Activated B cell treated with CpG ODN at 0.5 μM for 24 hours (primary cell): ENCODE data around the gene MEIS2. TPM values are rescaled to one million over a fixed set of nuclear protein-coding genes. Genes with fewer than 3 reads are reported as not detected.

Experiments used
- ATAC-seq: fragments of 200-7000 bp; cut with Tn5 transposase; one replicate; pipeline ENCODE4 v1.10.0; 2021; ENCODE audit warnings: low read depth, mild to moderate bottlenecking, moderate library complexity
- CTCF ChIA-PET: fragments of 350-600 bp; sonication (Branson Sonifier 250); formaldehyde crosslinking; loops from one replicate; lab custom pipeline; 2021; ENCODE audit warnings: antibody characterized with exemption; lab: Charles Lee
- POLR2A ChIA-PET: fragments of 350-600 bp; sonication (Branson Sonifier 250); formaldehyde crosslinking; loops from one replicate; lab custom pipeline; 2021; ENCODE audit warnings: antibody characterized with exemption; lab: Charles Lee
- DNase-seq: peaks from one replicate; pipeline ENCODE4 v3.0.0; 2022
- H3K27ac Mint-ChIP-seq: one replicate; pipeline ENCODE4 v1.8.0; 2020; ENCODE audit warnings: mixed read lengths
- H3K27me3 Mint-ChIP-seq: one replicate; pipeline ENCODE4 v1.8.0; 2021; ENCODE audit warnings: mixed read lengths
- H3K36me3 Mint-ChIP-seq: one replicate; pipeline ENCODE4 v1.8.0; 2021; ENCODE audit warnings: low read depth, mixed read lengths
- H3K4me1 Mint-ChIP-seq: one replicate; pipeline ENCODE4 v1.8.0; 2021; ENCODE audit warnings: mixed read lengths
- H3K4me3 Mint-ChIP-seq: one replicate; pipeline ENCODE4 v1.8.0; 2020; ENCODE audit warnings: mild to moderate bottlenecking, mixed read lengths
- H3K9me3 Mint-ChIP-seq: one replicate; pipeline ENCODE4 v1.8.0; 2020; ENCODE audit warnings: mixed read lengths
- CTCF ChIP-seq: fragments of 200-600 bp; IDR thresholded peaks from one replicate; pipeline ENCODE4 v1.8.0; 2022; ENCODE audit warnings: antibody characterized with exemption, mild to moderate bottlenecking
- intact Hi-C: fragments of 100-400 bp; cut with micrococcal nuclease; formaldehyde crosslinking; loops from one replicate; pipeline ENCODE4 v1.15.1; 2024
- total RNA-seq: library from RNA; stranded (reverse); gene quantifications from 2 replicates; pipeline ENCODE4 v1.2.3, GENCODE V29; 2022

The MEIS2 gene
- total RNA-seq, 1 donor from 2014 or later = 0.24 TPM

DNA sequence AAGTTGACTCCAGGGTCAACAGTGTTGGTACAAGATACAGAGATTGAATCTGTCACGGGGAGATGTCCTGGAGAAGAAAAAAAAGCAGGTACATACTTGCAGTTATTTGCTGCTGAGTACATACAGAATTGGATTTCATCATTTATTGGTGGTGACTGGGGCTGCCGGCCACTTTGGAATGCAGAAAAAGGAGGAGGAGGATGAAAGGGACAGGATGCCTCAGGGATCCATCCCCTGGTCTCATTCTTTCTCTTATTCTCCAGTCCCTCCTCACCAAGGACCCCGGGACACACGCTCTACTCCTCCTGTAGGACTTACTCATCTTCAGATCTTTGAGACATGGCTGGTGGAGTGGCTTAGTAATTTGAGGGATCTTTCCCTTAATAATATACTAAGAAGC lies 30.0 kb upstream of the MEIS2 start:
- no peaks in the 10 kb centered on the region for H3K9me3 Mint-ChIP-seq
- ChIA-PET CTCF (no interaction called here), POLR2A (no interaction called here)
- no peak overlapping the region for H3K4me3 Mint-ChIP-seq
- ATAC-seq (no peak), DNase-seq (no peak)
- H3K27me3 Mint-ChIP-seq = peaks cover 4% of the 10 kb centered on the region
- no peak overlapping the region for H3K27ac Mint-ChIP-seq
- H3K36me3 Mint-ChIP-seq = no peaks in the 10 kb centered on the region
- no peaks in the 10 kb centered on the region for H3K4me1 Mint-ChIP-seq
- intact Hi-C loops = loop anchor here (10.0 kb wide), 1 partner anchor 1224 kb away; no protein-coding TSS in a partner anchor
- no peak for TF ChIP-seq CTCF

GRCh38 chr15:37125143-37125542 lies 24.8 kb upstream of the MEIS2 start:
- Mint-ChIP-seq H3K27me3 (peaks cover 4% of the 10 kb centered on the region), H3K4me1 (no peaks in the 10 kb centered on the region), H3K4me3 (no peak overlapping the region), H3K27ac (no peak overlapping the region), H3K36me3 (no peaks in the 10 kb centered on the region), H3K9me3 (no peaks in the 10 kb centered on the region)
- ChIA-PET POLR2A (no interaction called here), CTCF (no interaction called here)
- ATAC-seq (no peak), DNase-seq (no peak)
- no peak for TF ChIP-seq CTCF
- intact Hi-C loops = no loop called here

GRCh38 chr15:37124331-37124730 lies 24.0 kb upstream of the MEIS2 start:
- CTCF ChIA-PET = no interaction called here
- no peak for ATAC-seq
- intact Hi-C loops = no loop called here
- no peak for DNase-seq
- no peak overlapping the region for H3K4me3 Mint-ChIP-seq
- H3K36me3 Mint-ChIP-seq = no peaks in the 10 kb centered on the region
- TF ChIP-seq CTCF = no peak
- H3K9me3 Mint-ChIP-seq = no peaks in the 10 kb centered on the region
- peaks cover 4% of the 10 kb centered on the region for H3K27me3 Mint-ChIP-seq
- POLR2A ChIA-PET = no interaction called here
- H3K4me1 Mint-ChIP-seq = no peaks in the 10 kb centered on the region
- H3K27ac Mint-ChIP-seq = no peak overlapping the region

DNA sequence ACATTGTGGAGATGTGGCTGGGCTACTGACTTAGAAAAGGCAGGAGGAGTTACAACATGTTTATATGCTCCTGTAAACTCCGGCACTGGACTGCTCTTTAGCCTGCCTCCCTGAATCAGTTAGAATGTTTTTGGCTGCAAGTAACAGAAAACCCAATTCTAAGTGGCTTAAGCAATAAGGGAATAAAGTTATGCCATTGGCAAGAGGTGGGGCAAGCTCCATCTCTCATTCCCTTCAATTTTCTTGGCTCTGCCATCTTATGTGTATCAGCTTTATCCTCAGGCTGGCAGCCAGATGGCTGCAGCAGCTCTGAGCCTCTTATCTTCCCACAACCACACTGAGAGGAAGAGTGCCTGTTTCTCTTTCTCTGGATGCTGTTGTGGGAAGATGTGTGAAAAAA lies 22.4 kb upstream of the MEIS2 start:
- ATAC-seq (no peak), DNase-seq (no peak)
- no peak overlapping the region for H3K4me3 Mint-ChIP-seq
- H3K27ac Mint-ChIP-seq = no peak overlapping the region
- TF ChIP-seq CTCF = no peak
- POLR2A ChIA-PET = no interaction called here
- intact Hi-C loops = no loop called here
- CTCF ChIA-PET = no interaction called here
- no peaks in the 10 kb centered on the region for H3K9me3 Mint-ChIP-seq
- H3K36me3 Mint-ChIP-seq = no peaks in the 10 kb centered on the region
- no peaks in the 10 kb centered on the region for H3K4me1 Mint-ChIP-seq
- H3K27me3 Mint-ChIP-seq = peaks cover 4% of the 10 kb centered on the region

DNA sequence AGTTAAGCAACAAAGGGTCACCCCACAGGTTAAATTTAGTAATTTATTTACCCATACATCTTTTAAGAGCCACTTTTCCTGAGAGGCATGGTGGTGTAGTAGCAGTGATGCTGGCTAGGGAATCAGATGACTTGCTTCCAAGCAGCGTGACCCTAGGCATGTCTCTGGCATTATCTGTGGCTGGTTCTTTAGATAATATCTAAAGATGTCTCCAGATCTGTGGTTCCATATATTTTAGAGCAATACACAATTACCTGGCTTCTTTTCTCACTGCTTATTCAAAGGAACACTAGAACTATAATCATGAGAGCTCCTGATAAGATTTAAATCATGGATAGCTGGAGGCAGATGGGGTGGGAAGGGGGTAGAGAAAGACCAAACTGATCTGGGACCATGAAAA lies 21.1 kb upstream of the MEIS2 start:
- DNase-seq (no peak), ATAC-seq (no peak)
- no peak overlapping the region for H3K27ac Mint-ChIP-seq
- no peaks in the 10 kb centered on the region for H3K4me1 Mint-ChIP-seq
- intact Hi-C loops = no loop called here
- H3K27me3 Mint-ChIP-seq = peaks cover 8% of the 10 kb centered on the region
- CTCF ChIA-PET = interaction anchor here (0.6 kb wide), 1 partner anchor 175 kb away, joined by 3 read pairs; no protein-coding TSS in a partner anchor
- H3K4me3 Mint-ChIP-seq = no peak overlapping the region
- no peaks in the 10 kb centered on the region for H3K36me3 Mint-ChIP-seq
- POLR2A ChIA-PET = no interaction called here
- H3K9me3 Mint-ChIP-seq = no peaks in the 10 kb centered on the region
- no peak for TF ChIP-seq CTCF
